SK-N-SH (cell line): ENCODE results near the gene ZPR1. TPM values are rescaled to one million over a fixed set of nuclear protein-coding genes. Genes with fewer than 3 reads are reported as not detected.

Source experiments
- CTCF ChIA-PET: fragments of 300-600, 350-600 bp; formaldehyde crosslinking; extraction: SDS; loops from one replicate; lab custom pipeline; 2021; lab: Yijun Ruan, JAX
- POLR2A ChIA-PET: fragments of 350-600 bp; sonication (Branson Sonifier 250); formaldehyde crosslinking; extraction: SDS; loops from one replicate; lab custom pipeline; 2020; ENCODE audit warnings: antibody characterized with exemption, inconsistent platforms; lab: Yijun Ruan, JAX
- DNase-seq: peaks from one replicate; pipeline ENCODE4 v3.0.0; 2012
- H2AFZ ChIP-seq: fragments of 200-600 bp; sonication (generic); 2 replicates; pipeline ENCODE4 v1.8.1; 2016; ENCODE audit warnings: antibody characterized with exemption, mild to moderate bottlenecking, low read depth
- H3F3A ChIP-seq: fragments of 200-600 bp; sonication (generic); replicated peaks from 2 replicates; pipeline ENCODE3; 2016; ENCODE audit warnings: antibody characterized with exemption, mild to moderate bottlenecking; ENCODE audit not compliant: insufficient read depth
- H3K27ac ChIP-seq, 2 experiments: fragments of 200-500 bp in 1 of 2; fragments of 200-600 bp in 1 of 2; sonication (Bioruptor generic) in 1 of 2; sonication (generic), shearing (Covaris generic) in 1 of 2; 2 replicates each; pipeline versions ENCODE4 v1.5.1 to v1.6.1; 2014 to 2016; ENCODE audit warnings: low read depth in 2 of 2, inconsistent platforms in 1 of 2, low read length in 1 of 2, mild to moderate bottlenecking in 1 of 2, mixed read lengths in 1 of 2
- H3K27me3 ChIP-seq: fragments of 200-600 bp; sonication (generic), shearing (Covaris generic); 2 replicates; pipeline ENCODE4 v1.6.1; 2016; ENCODE audit warnings: mixed run types; ENCODE audit not compliant: insufficient read depth
- H3K36me3 ChIP-seq, 2 experiments: fragments of 200-500 bp in 1 of 2; fragments of 200-600 bp in 1 of 2; sonication (Bioruptor generic) in 1 of 2; sonication (generic) in 1 of 2; replicated peaks in 1 of 2; 2 replicates each; pipeline versions ENCODE3 to v1.5.1; 2014 to 2016; ENCODE audit warnings: low read length in 1 of 2, mild to moderate bottlenecking in 1 of 2; ENCODE audit not compliant: insufficient read depth in 2 of 2, control insufficient read depth in 1 of 2
- H3K4me1 ChIP-seq, 2 experiments: fragments of 200-500 bp in 1 of 2; fragments of 200-600 bp in 1 of 2; sonication (Bioruptor generic) in 1 of 2; sonication (generic), shearing (Covaris generic) in 1 of 2; 2 replicates each; pipeline versions ENCODE4 v1.5.1 to v1.6.1; 2014 to 2016; ENCODE audit warnings: low read depth in 1 of 2, low read length in 1 of 2, mixed run types in 1 of 2; ENCODE audit not compliant: insufficient read depth in 2 of 2, control insufficient read depth in 1 of 2
- H3K4me2 ChIP-seq: fragments of 200-600 bp; sonication (generic), shearing (Covaris generic); 2 replicates; pipeline ENCODE4 v1.6.1; 2017; ENCODE audit warnings: mixed run types
- H3K4me3 ChIP-seq, 2 experiments: fragments of 200-500 bp in 1 of 2; fragments of 200-600 bp in 1 of 2; sonication (Bioruptor generic) in 1 of 2; sonication (generic), shearing (Covaris generic) in 1 of 2; 2 replicates each; pipeline versions ENCODE4 v1.5.1 to v1.8.1; 2014 to 2016; ENCODE audit warnings: low read depth in 2 of 2, inconsistent platforms in 1 of 2, low read length in 1 of 2, mild to moderate bottlenecking in 1 of 2, mixed read lengths in 1 of 2, moderate library complexity in 1 of 2
- H3K79me2 ChIP-seq: fragments of 200-600 bp; sonication (generic); 2 replicates; pipeline ENCODE4 v1.8.1; 2017; ENCODE audit warnings: mild to moderate bottlenecking; ENCODE audit not compliant: insufficient read depth
- H3K9ac ChIP-seq: fragments of 200-600 bp; sonication (generic); 2 replicates; pipeline ENCODE4 v1.6.1; 2017; ENCODE audit warnings: mixed run types
- H3K9me2 ChIP-seq: fragments of 200-600 bp; sonication (generic); 2 replicates; pipeline ENCODE4 v1.6.1; 2017; ENCODE audit warnings: mixed run types
- H3K9me3 ChIP-seq: fragments of 200-600 bp; sonication (generic); 2 replicates; pipeline ENCODE4 v1.6.1; 2017; ENCODE audit warnings: mixed run types, mild to moderate bottlenecking, moderate library complexity
- H4K20me1 ChIP-seq: fragments of 200-600 bp; sonication (generic); 2 replicates; pipeline ENCODE4 v1.6.1; 2017; ENCODE audit warnings: mild to moderate bottlenecking, mixed run types; ENCODE audit not compliant: insufficient read depth
- CHD2 ChIP-seq: fragments of 150-350 bp; IDR thresholded peaks from 2 replicates; pipeline ENCODE4 v1.6.1; 2018; ENCODE audit warnings: low read length; ENCODE audit not compliant: partially characterized antibody
- ELF1 ChIP-seq: IDR thresholded peaks from 2 replicates; pipeline ENCODE4 v1.4.0; 2012
- EZH2phosphoT487 ChIP-seq: fragments of 200-600 bp; sonication (generic); IDR thresholded peaks from 2 replicates; pipeline ENCODE4 v1.6.1; 2017; ENCODE audit warnings: low read depth, mixed run types, mild to moderate bottlenecking, antibody characterized with exemption, moderate library complexity, borderline replicate concordance
- FOSL2 ChIP-seq: IDR thresholded peaks from 2 replicates; pipeline ENCODE4 v1.4.0; 2012; ENCODE audit warnings: low read depth, mild to moderate bottlenecking, moderate library complexity, borderline replicate concordance
- FOXJ3 ChIP-seq: sonication (generic); formaldehyde crosslinking; IDR thresholded peaks from 2 replicates; pipeline ENCODE4 v1.5.1; 2020; ENCODE audit warnings: mild to moderate bottlenecking, missing genetic modification reagents
- GABPA ChIP-seq: IDR thresholded peaks from 2 replicates; pipeline ENCODE4 v1.4.0; 2012; ENCODE audit warnings: low read depth, mild to moderate bottlenecking
- GATA2 ChIP-seq: sonication (generic); formaldehyde crosslinking; IDR thresholded peaks from 2 replicates; pipeline ENCODE4 v1.5.0; 2020; ENCODE audit warnings: mild to moderate bottlenecking, missing genetic modification reagents
- JUND ChIP-seq: IDR thresholded peaks from 2 replicates; pipeline ENCODE4 v1.4.0; 2012
- MEF2A ChIP-seq: IDR thresholded peaks from 2 replicates; pipeline ENCODE4 v1.4.0; 2012; ENCODE audit warnings: low read depth, borderline replicate concordance
- MXI1 ChIP-seq: IDR thresholded peaks from 2 replicates; pipeline ENCODE4 v1.6.1; 2012; ENCODE audit warnings: mild to moderate bottlenecking, low read depth, low read length, improper control_type of control experiment
- NFIC ChIP-seq: IDR thresholded peaks from 2 replicates; pipeline ENCODE4 v1.4.0; 2012; ENCODE audit warnings: borderline replicate concordance
- RCOR1 ChIP-seq: fragments of 150-350 bp; IDR thresholded peaks from 2 replicates; pipeline ENCODE4 v1.6.1; 2017; ENCODE audit warnings: antibody characterized with exemption, low read length
- REST ChIP-seq: IDR thresholded peaks from 2 replicates; pipeline ENCODE4 v1.6.1; 2012; ENCODE audit warnings: mild to moderate bottlenecking, low read depth, low read length, moderate library complexity
- RXRA ChIP-seq: IDR thresholded peaks from 2 replicates; pipeline ENCODE4 v1.4.0; 2012; ENCODE audit warnings: low read depth, mild to moderate bottlenecking, borderline replicate concordance
- SIN3A ChIP-seq: IDR thresholded peaks from 2 replicates; pipeline ENCODE4 v1.6.1; 2012; ENCODE audit warnings: low read depth, mild to moderate bottlenecking, low read length, moderate library complexity, borderline replicate concordance
- SMC3 ChIP-seq: IDR thresholded peaks from 2 replicates; pipeline ENCODE4 v1.6.1; 2012; ENCODE audit warnings: low read depth, low read length, improper control_type of control experiment
- TAF1 ChIP-seq: IDR thresholded peaks from 2 replicates; pipeline ENCODE4 v1.6.1; 2012; ENCODE audit warnings: low read depth, mild to moderate bottlenecking, low read length, moderate library complexity, borderline replicate concordance
- YY1 ChIP-seq: IDR thresholded peaks from 2 replicates; pipeline ENCODE4 v1.4.0; 2012; ENCODE audit warnings: low read depth, mild to moderate bottlenecking
- ZBTB33 ChIP-seq: IDR thresholded peaks from 2 replicates; pipeline ENCODE4 v1.4.0; 2012; ENCODE audit warnings: low read depth, borderline replicate concordance
- WGBS: methylation state at CpG from one replicate; pipeline ENCODE4 v1.1.6; 2017; ENCODE audit warnings: low lambda C conversion rate; 5-methylcytosine and 5-hydroxymethylcytosine counted together
- polyA plus RNA-seq, 3 experiments: library from polyadenylated mRNA; depleted of rRNA; stranded (reverse); fragments of >200 nt; gene quantifications; 2 replicates each; pipeline ENCODE4 v1.2.3, GENCODE V29; 2012
- TF ChIP-seq, protein P1 (sequence below): fragments of 150-350 bp; IDR thresholded peaks from 2 replicates; pipeline ENCODE4 v1.6.1; 2016; ENCODE audit warnings: mild to moderate bottlenecking, low read depth, low read length
- TF ChIP-seq, protein P2 (sequence below): IDR thresholded peaks from 2 replicates; pipeline ENCODE4 v1.4.0; 2012; ENCODE audit warnings: low read depth

Gene ZPR1
- polyA plus RNA-seq, 1 of the 3 experiments (the other 2 are of a cell fraction) = 52.4 TPM

GRCh38 chr11:116796548-116796947 is 8.7 kb upstream of the ZPR1 start (continued):
- TF ChIP-seq REST (no peak), NFIC (no peak)
- TF ChIP-seq, all 33 proteins: peak for 0

DNA sequence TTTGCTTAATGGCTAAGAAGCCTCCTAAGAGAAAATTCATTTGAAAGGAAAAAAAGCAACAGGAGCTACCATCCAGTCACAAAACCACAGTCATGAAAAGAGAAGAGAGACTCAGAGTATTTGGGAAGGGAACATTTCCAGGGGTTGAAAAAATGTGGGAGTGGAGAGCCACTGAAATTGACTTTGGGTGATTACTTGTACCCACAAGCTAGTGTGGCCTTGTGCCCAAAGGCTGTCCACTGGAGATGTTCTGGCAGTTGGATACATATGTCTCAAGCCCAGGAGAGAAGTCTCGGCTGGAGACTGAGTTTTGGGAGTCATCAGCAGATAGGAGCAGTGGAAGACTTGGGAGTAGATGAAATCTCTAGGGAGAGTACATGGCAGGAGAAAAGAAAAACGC is 7.0 kb upstream of the ZPR1 start:
- Histone ChIP-seq H2AFZ (no peak overlapping the region), H3K27ac (no peak overlapping the region), H3K4me3 (no peak overlapping the region), H3K4me2 (no peak overlapping the region), H3F3A (peaks cover 11% of the 10 kb centered on the region), H3K79me2 (no peaks in the 10 kb centered on the region), H3K9ac (no peak overlapping the region), H3K9me2 (no peaks in the 10 kb centered on the region), H3K9me3 (no peaks in the 10 kb centered on the region), H3K36me3 (no peaks in the 10 kb centered on the region), H3K4me1 (peaks cover 7 to 8% of the 10 kb centered on the region in 2 experiments; a peak in 2 of 4 replicates), H4K20me1 (no peaks in the 10 kb centered on the region), H3K27me3 (no peaks in the 10 kb centered on the region)
- 84% methylated on average over 2 of the region's 2 CpGs for WGBS
- no peak for TF ChIP-seq MEF2A
- no peak for TF ChIP-seq TAF1
- TF ChIP-seq YY1 = no peak
- TF ChIP-seq ELF1 = no peak
- TF ChIP-seq RXRA = no peak
- no peak for TF ChIP-seq SIN3A
- no peak for TF ChIP-seq GABPA
- TF ChIP-seq JUND = no peak
- TF ChIP-seq EZH2phosphoT487 = no peak
- TF ChIP-seq, protein P1, sequence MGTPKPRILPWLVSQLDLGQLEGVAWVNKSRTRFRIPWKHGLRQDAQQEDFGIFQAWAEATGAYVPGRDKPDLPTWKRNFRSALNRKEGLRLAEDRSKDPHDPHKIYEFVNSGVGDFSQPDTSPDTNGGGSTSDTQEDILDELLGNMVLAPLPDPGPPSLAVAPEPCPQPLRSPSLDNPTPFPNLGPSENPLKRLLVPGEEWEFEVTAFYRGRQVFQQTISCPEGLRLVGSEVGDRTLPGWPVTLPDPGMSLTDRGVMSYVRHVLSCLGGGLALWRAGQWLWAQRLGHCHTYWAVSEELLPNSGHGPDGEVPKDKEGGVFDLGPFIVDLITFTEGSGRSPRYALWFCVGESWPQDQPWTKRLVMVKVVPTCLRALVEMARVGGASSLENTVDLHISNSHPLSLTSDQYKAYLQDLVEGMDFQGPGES = no peak
- TF ChIP-seq FOSL2 = no peak
- no peak for TF ChIP-seq MXI1
- no peak for TF ChIP-seq REST
- no peak for TF ChIP-seq RCOR1
- no peak for TF ChIP-seq FOXJ3
- TF ChIP-seq CHD2 = no peak
- no peak for TF ChIP-seq SMC3
- no peak for TF ChIP-seq GATA2
- TF ChIP-seq ZBTB33 = no peak
- TF ChIP-seq, protein P2, sequence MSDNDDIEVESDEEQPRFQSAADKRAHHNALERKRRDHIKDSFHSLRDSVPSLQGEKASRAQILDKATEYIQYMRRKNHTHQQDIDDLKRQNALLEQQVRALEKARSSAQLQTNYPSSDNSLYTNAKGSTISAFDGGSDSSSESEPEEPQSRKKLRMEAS = no peak
- CTCF ChIA-PET = interaction anchor here (1.6 to 11.4 kb wide), 3 partner anchors 24 to 437 kb away, joined by 3 to 268 read pairs (median 4); partner anchors contain the start of genes PCSK7 and SIK3
- no peak for DNase-seq
- POLR2A ChIA-PET = no interaction called here
